Trophoblast cell (in vitro differentiated cells and primary cell): ENCODE measurements around the gene ITPK1.

Experiments used
- DNase-seq, 2 donors: peaks; one replicate each; pipeline ENCODE4 v3.0.0-alpha.2; 2016
- H2AFZ ChIP-seq: 2 replicates; pipeline ENCODE4 v1.6.1; 2013; ENCODE audit warnings: low read length, moderate library complexity, mild to moderate bottlenecking; ENCODE audit not compliant: insufficient read depth, poor library complexity
- H2AK5ac ChIP-seq: 2 replicates; pipeline ENCODE4 v1.6.1; 2013; ENCODE audit warnings: mild to moderate bottlenecking, low read length
- H2BK120ac ChIP-seq: 2 replicates; pipeline ENCODE4 v1.6.1; 2013; ENCODE audit warnings: low read length, mild to moderate bottlenecking, moderate library complexity; ENCODE audit not compliant: insufficient read depth, poor library complexity
- H2BK12ac ChIP-seq: 2 replicates; pipeline ENCODE4 v1.6.1; 2013; ENCODE audit warnings: mild to moderate bottlenecking, low read length, moderate library complexity
- H2BK5ac ChIP-seq: 2 replicates; pipeline ENCODE4 v1.6.1; 2013; ENCODE audit warnings: low read length, low read depth, moderate library complexity, mild to moderate bottlenecking; ENCODE audit not compliant: poor library complexity
- H3K14ac ChIP-seq: 2 replicates; pipeline ENCODE4 v1.6.1; 2013; ENCODE audit warnings: mild to moderate bottlenecking, low read length
- H3K18ac ChIP-seq: 2 replicates; pipeline ENCODE4 v1.6.1; 2013; ENCODE audit warnings: mild to moderate bottlenecking, low read length
- H3K23ac ChIP-seq: 2 replicates; pipeline ENCODE4 v1.6.1; 2013; ENCODE audit warnings: low read length
- H3K27ac ChIP-seq: 2 replicates; pipeline ENCODE4 v1.5.1; 2013; ENCODE audit warnings: low read depth, mild to moderate bottlenecking, inconsistent platforms, low read length, moderate library complexity
- H3K27me3 ChIP-seq: 2 replicates; pipeline ENCODE4 v1.6.1; 2013; ENCODE audit warnings: inconsistent platforms, mild to moderate bottlenecking, low read length, moderate library complexity; ENCODE audit not compliant: insufficient read depth
- H3K36me3 ChIP-seq, 2 experiments: 1 replicate in 1 of 2; 2 replicates in 1 of 2; pipeline ENCODE4 v1.6.1; 2013; ENCODE audit warnings: low read length in 2 of 2, mild to moderate bottlenecking in 2 of 2, moderate library complexity in 1 of 2; ENCODE audit not compliant: insufficient read depth in 2 of 2, control insufficient read depth in 1 of 2
- H3K4ac ChIP-seq: 2 replicates; pipeline ENCODE4 v1.6.1; 2013; ENCODE audit warnings: low read depth, mild to moderate bottlenecking, low read length, moderate library complexity
- H3K4me1 ChIP-seq, 2 experiments: 1 replicate in 1 of 2; 2 replicates in 1 of 2; pipeline ENCODE4 v1.6.1; 2013; ENCODE audit warnings: low read length in 2 of 2, mild to moderate bottlenecking in 2 of 2, moderate library complexity in 1 of 2; ENCODE audit not compliant: insufficient read depth in 2 of 2, control insufficient read depth in 1 of 2
- H3K4me2 ChIP-seq: 2 replicates; pipeline ENCODE4 v1.6.1; 2013; ENCODE audit warnings: inconsistent platforms, mild to moderate bottlenecking, low read length, moderate library complexity
- H3K4me3 ChIP-seq: 2 replicates; pipeline ENCODE4 v1.5.1; 2013; ENCODE audit warnings: mild to moderate bottlenecking, low read depth, low read length, inconsistent platforms
- H3K79me1 ChIP-seq: one replicate; pipeline ENCODE4 v1.6.1; 2013; ENCODE audit warnings: low read length
- H3K79me2 ChIP-seq: 2 replicates; pipeline ENCODE4 v1.6.1; 2013; ENCODE audit warnings: low read length, mild to moderate bottlenecking; ENCODE audit not compliant: control insufficient read depth, insufficient read depth, poor library complexity
- H3K9ac ChIP-seq: 2 replicates; pipeline ENCODE4 v1.6.1; 2013; ENCODE audit warnings: mild to moderate bottlenecking, low read length
- H3K9me3 ChIP-seq: 2 replicates; pipeline ENCODE4 v1.6.1; 2013; ENCODE audit warnings: low read depth, mild to moderate bottlenecking, control low read depth, inconsistent platforms, low read length; ENCODE audit not compliant: insufficient read depth
- H4K12ac ChIP-seq: 2 replicates; pipeline ENCODE4 v1.6.1; 2013; ENCODE audit warnings: low read depth, mild to moderate bottlenecking, low read length, moderate library complexity
- H4K8ac ChIP-seq: 2 replicates; pipeline ENCODE4 v1.6.1; 2013; ENCODE audit warnings: low read depth, mild to moderate bottlenecking, low read length, moderate library complexity
- H4K91ac ChIP-seq: one replicate; pipeline ENCODE4 v1.6.1; 2013; ENCODE audit warnings: low read depth, mild to moderate bottlenecking, low read length, moderate library complexity
- WGBS: extraction: QIAGEN DNeasy Blood & Tissue Kit; methylation state at CpG from one replicate; pipeline ENCODE4 v1.1.7; 2013; ENCODE audit warnings: missing lambda C conversion rate; ENCODE audit not compliant: insufficient read length, insufficient coverage; ENCODE audit errors: extremely low coverage; 5-methylcytosine and 5-hydroxymethylcytosine counted together

ITPK1 gene

GRCh38 chr14:92997343-92998061 is 118.2 kb downstream of the ITPK1 start:
- H2BK12ac ChIP-seq: no peak overlapping the region
- H3K4me1 ChIP-seq: peaks cover 2% of the 10 kb centered on the region in 2 experiments
- H3K79me1 ChIP-seq: no peaks in the 10 kb centered on the region
- no peak overlapping the region for H3K4ac ChIP-seq
- no peak overlapping the region for H3K4me3 ChIP-seq
- no CpG with 5 or more reads among the region's 14 CpGs for WGBS
- H3K27me3 ChIP-seq: no peaks in the 10 kb centered on the region
- H3K9me3 ChIP-seq: no peaks in the 10 kb centered on the region
- H3K18ac ChIP-seq: no peak overlapping the region
- no peak overlapping the region for H3K4me2 ChIP-seq
- no peak overlapping the region for H2BK120ac ChIP-seq
- H3K36me3 ChIP-seq: no peaks in the 10 kb centered on the region
- H3K9ac ChIP-seq: no peak overlapping the region
- no peak overlapping the region for H2AFZ ChIP-seq
- no peak overlapping the region for H3K27ac ChIP-seq
- no peaks in the 10 kb centered on the region for H3K79me2 ChIP-seq
- H3K23ac ChIP-seq: no peak overlapping the region
- H4K12ac ChIP-seq: no peak overlapping the region
- no peak for DNase-seq
- H4K91ac ChIP-seq: no peak overlapping the region
- no peak overlapping the region for H4K8ac ChIP-seq
- no peak overlapping the region for H2BK5ac ChIP-seq
- H3K14ac ChIP-seq: no peak overlapping the region
- no peak overlapping the region for H2AK5ac ChIP-seq

- WGBS: no CpG with 5 or more reads among the region's 9 CpGs
- H2BK120ac ChIP-seq: no peak overlapping the region
- peak; percentile 24 to 34 for DNase-seq
- H4K91ac ChIP-seq: no peak overlapping the region
- no peaks in the 10 kb centered on the region for H3K36me3 ChIP-seq
- H3K79me2 ChIP-seq: no peaks in the 10 kb centered on the region
- H3K4me3 ChIP-seq: no peak overlapping the region
- H3K27ac ChIP-seq: no peak overlapping the region
- no peak overlapping the region for H2AK5ac ChIP-seq
- no peak overlapping the region for H3K14ac ChIP-seq
- no peak overlapping the region for H3K9ac ChIP-seq
- H2AFZ ChIP-seq: no peak overlapping the region
- H3K23ac ChIP-seq: no peak overlapping the region
- H4K8ac ChIP-seq: no peak overlapping the region
- no peak overlapping the region for H4K12ac ChIP-seq
- H3K9me3 ChIP-seq: no peaks in the 10 kb centered on the region
- H3K4me2 ChIP-seq: no peak overlapping the region
- no peak overlapping the region for H2BK5ac ChIP-seq
- no peak overlapping the region for H2BK12ac ChIP-seq
- no peaks in the 10 kb centered on the region for H3K79me1 ChIP-seq
- no peak overlapping the region for H3K4ac ChIP-seq
- peaks cover 2% of the 10 kb centered on the region in 2 experiments for H3K4me1 ChIP-seq
- no peak overlapping the region for H3K18ac ChIP-seq
- no peaks in the 10 kb centered on the region for H3K27me3 ChIP-seq
These were observed 120.1 kb downstream of the ITPK1 start for GRCh38 chr14:92995620-92996019.

GRCh38 chr14:92994942-92995341 is 120.8 kb downstream of the ITPK1 start:
- Histone ChIP-seq H3K14ac (no peak overlapping the region), H2AK5ac (no peak overlapping the region), H4K8ac (no peak overlapping the region), H2BK5ac (no peak overlapping the region), H3K18ac (no peak overlapping the region), H3K9ac (no peak overlapping the region), H2AFZ (no peak overlapping the region), H4K12ac (no peak overlapping the region), H3K27ac (no peak overlapping the region), H3K4me3 (no peak overlapping the region), H3K4me2 (no peak overlapping the region), H2BK120ac (no peak overlapping the region), H3K4me1 (peaks cover 2% of the 10 kb centered on the region in 2 experiments), H3K23ac (no peak overlapping the region), H3K27me3 (no peaks in the 10 kb centered on the region), H3K79me1 (no peaks in the 10 kb centered on the region), H3K4ac (no peak overlapping the region), H3K9me3 (no peaks in the 10 kb centered on the region), H3K36me3 (no peaks in the 10 kb centered on the region), H3K79me2 (no peaks in the 10 kb centered on the region), H2BK12ac (no peak overlapping the region), H4K91ac (no peak overlapping the region)
- DNase-seq: no peak
- WGBS: no CpG with 5 or more reads among the region's 11 CpGs

GRCh38 chr14:92994131-92994676 is 121.5 kb downstream of the ITPK1 start:
- Histone ChIP-seq H2BK120ac (no peak overlapping the region), H4K91ac (no peak overlapping the region), H3K4me3 (no peak overlapping the region), H3K4me1 (peaks cover 2% of the 10 kb centered on the region in 2 experiments), H2BK12ac (no peak overlapping the region), H3K9me3 (no peaks in the 10 kb centered on the region), H2AFZ (no peak overlapping the region), H3K27ac (no peak overlapping the region), H3K14ac (no peak overlapping the region), H3K18ac (no peak overlapping the region), H2BK5ac (no peak overlapping the region), H3K23ac (no peak overlapping the region), H4K12ac (no peak overlapping the region), H3K79me1 (no peaks in the 10 kb centered on the region), H2AK5ac (no peak overlapping the region), H3K4me2 (no peak overlapping the region), H4K8ac (no peak overlapping the region), H3K79me2 (no peaks in the 10 kb centered on the region), H3K9ac (no peak overlapping the region), H3K36me3 (no peaks in the 10 kb centered on the region), H3K27me3 (no peaks in the 10 kb centered on the region), H3K4ac (no peak overlapping the region)
- no CpG with 5 or more reads among the region's 12 CpGs for WGBS
- DNase-seq: no peak
